ENCODE measurements around the gene HSFX4.
"Not testable (repeated sequence)": the region's sequence is repeated elsewhere in the genome, so short reads cannot be mapped to it uniquely, and the experiment has no call there.

Gene HSFX4

GRCh38 chrX:149945820-149946219 is 16.4 kb downstream of the HSFX4 start:
- 80% methylated on average over 1 of the region's 9 CpGs for WGBS (ENCODE audit: insufficient coverage)
- CTCF ChIA-PET; POLR2A ChIA-PET; H3K9me3 ChIP-seq (ENCODE audit: control extremely low read depth in 1 of 5, control insufficient read depth in 4 of 5, insufficient read depth in 2 of 5, low read depth in 1 of 5, low read length in 4 of 5); H3K4me3 ChIP-seq (ENCODE audit: control insufficient read depth in 1 of 7, extremely low read depth in 1 of 7, insufficient read depth in 4 of 7, low read depth in 2 of 7, low read length in 6 of 7); H3K27me3 ChIP-seq (replicated peaks in 2 of 5; ENCODE audit: control insufficient read depth in 4 of 5, insufficient read depth in 5 of 5, low read length in 4 of 5); H3K36me3 ChIP-seq (ENCODE audit: control insufficient read depth in 4 of 4, insufficient read depth in 4 of 4, low read length in 3 of 4); H3K4me1 ChIP-seq (ENCODE audit: control extremely low read depth in 1 of 4, control insufficient read depth in 4 of 4, insufficient read depth in 4 of 4, low read length in 3 of 4); H3K27ac ChIP-seq (ENCODE audit: insufficient read depth in 1 of 2, low read depth in 1 of 2, low read length in 2 of 2, poor library complexity in 1 of 2, severe bottlenecking in 2 of 2); DNase-seq: not testable (repeated sequence)

GRCh38 chrX:149946932-149947331 is 17.6 kb downstream of the HSFX4 start:
- H3K4me3 ChIP-seq (ENCODE audit: control insufficient read depth in 1 of 7, extremely low read depth in 1 of 7, insufficient read depth in 4 of 7, low read depth in 2 of 7, low read length in 6 of 7); POLR2A ChIA-PET; H3K4me1 ChIP-seq (ENCODE audit: control extremely low read depth in 1 of 4, control insufficient read depth in 4 of 4, insufficient read depth in 4 of 4, low read length in 3 of 4); H3K9me3 ChIP-seq (ENCODE audit: control extremely low read depth in 1 of 5, control insufficient read depth in 4 of 5, insufficient read depth in 2 of 5, low read depth in 1 of 5, low read length in 4 of 5); H3K27me3 ChIP-seq (replicated peaks in 2 of 5; ENCODE audit: control insufficient read depth in 4 of 5, insufficient read depth in 5 of 5, low read length in 4 of 5); H3K27ac ChIP-seq (ENCODE audit: insufficient read depth in 1 of 2, low read depth in 1 of 2, low read length in 2 of 2, poor library complexity in 1 of 2, severe bottlenecking in 2 of 2); H3K36me3 ChIP-seq (ENCODE audit: control insufficient read depth in 4 of 4, insufficient read depth in 4 of 4, low read length in 3 of 4); DNase-seq; CTCF ChIA-PET: not testable (repeated sequence)
- no CpG with 5 or more reads among the region's 3 CpGs for WGBS (ENCODE audit: insufficient coverage)

GRCh38 chrX:149948016-149948415 is 18.6 kb downstream of the HSFX4 start:
- Histone ChIP-seq H3K27me3 (replicated peaks in 2 of 5; ENCODE audit: control insufficient read depth in 4 of 5, insufficient read depth in 5 of 5, low read length in 4 of 5) (no peaks in the 10 kb centered on the region), H3K4me1 (ENCODE audit: control extremely low read depth in 1 of 4, control insufficient read depth in 4 of 4, insufficient read depth in 4 of 4, low read length in 3 of 4) (peaks cover 0 to 3% (median 1%) of the 10 kb centered on the region in 4 experiments), H3K27ac (ENCODE audit: insufficient read depth in 1 of 2, low read depth in 1 of 2, low read length in 2 of 2, poor library complexity in 1 of 2, severe bottlenecking in 2 of 2) (no peak overlapping the region), H3K9me3 (ENCODE audit: control extremely low read depth in 1 of 5, control insufficient read depth in 4 of 5, insufficient read depth in 2 of 5, low read depth in 1 of 5, low read length in 4 of 5) (no peaks in the 10 kb centered on the region), H3K36me3 (ENCODE audit: control insufficient read depth in 4 of 4, insufficient read depth in 4 of 4, low read length in 3 of 4) (peaks cover 0 to 2% (median under 1%) of the 10 kb centered on the region in 4 experiments), H3K4me3 (ENCODE audit: control insufficient read depth in 1 of 7, extremely low read depth in 1 of 7, insufficient read depth in 4 of 7, low read depth in 2 of 7, low read length in 6 of 7) (no peak overlapping the region)
- WGBS (ENCODE audit: insufficient coverage), result 88% methylated on average over 2 of the region's 3 CpGs
- ChIA-PET POLR2A (no interaction called here), CTCF (no interaction called here)
- DNase-seq, result no peak

GRCh38 chrX:149949743-149950436 is 20.5 kb downstream of the HSFX4 start:
- H3K4me1 ChIP-seq (ENCODE audit: control extremely low read depth in 1 of 4, control insufficient read depth in 4 of 4, insufficient read depth in 4 of 4, low read length in 3 of 4), result no peaks in the 10 kb centered on the region
- ChIA-PET CTCF (no interaction called here), POLR2A (no interaction called here)
- H3K27me3 ChIP-seq (replicated peaks in 2 of 5; ENCODE audit: control insufficient read depth in 4 of 5, insufficient read depth in 5 of 5, low read length in 4 of 5), result no peaks in the 10 kb centered on the region
- no peak for DNase-seq
- H3K4me3 ChIP-seq (ENCODE audit: control insufficient read depth in 1 of 7, extremely low read depth in 1 of 7, insufficient read depth in 4 of 7, low read depth in 2 of 7, low read length in 6 of 7), result no peak overlapping the region
- H3K27ac ChIP-seq (ENCODE audit: insufficient read depth in 1 of 2, low read depth in 1 of 2, low read length in 2 of 2, poor library complexity in 1 of 2, severe bottlenecking in 2 of 2), result no peak overlapping the region
- no peaks in the 10 kb centered on the region for H3K9me3 ChIP-seq (ENCODE audit: control extremely low read depth in 1 of 5, control insufficient read depth in 4 of 5, insufficient read depth in 2 of 5, low read depth in 1 of 5, low read length in 4 of 5)
- WGBS (ENCODE audit: insufficient coverage), result 81% methylated on average over 5 of the region's 6 CpGs
- H3K36me3 ChIP-seq (ENCODE audit: control insufficient read depth in 4 of 4, insufficient read depth in 4 of 4, low read length in 3 of 4), result peaks cover 0 to 3% (median under 1%) of the 10 kb centered on the region in 4 experiments

GRCh38 chrX:149950681-149951080 is 21.3 kb downstream of the HSFX4 start:
- Histone ChIP-seq H3K4me3 (ENCODE audit: control insufficient read depth in 1 of 7, extremely low read depth in 1 of 7, insufficient read depth in 4 of 7, low read depth in 2 of 7, low read length in 6 of 7) (no peak overlapping the region), H3K27me3 (replicated peaks in 2 of 5; ENCODE audit: control insufficient read depth in 4 of 5, insufficient read depth in 5 of 5, low read length in 4 of 5) (no peaks in the 10 kb centered on the region), H3K36me3 (ENCODE audit: control insufficient read depth in 4 of 4, insufficient read depth in 4 of 4, low read length in 3 of 4) (peaks cover 0 to 3% (median under 1%) of the 10 kb centered on the region in 4 experiments), H3K4me1 (ENCODE audit: control extremely low read depth in 1 of 4, control insufficient read depth in 4 of 4, insufficient read depth in 4 of 4, low read length in 3 of 4) (no peaks in the 10 kb centered on the region), H3K27ac (ENCODE audit: insufficient read depth in 1 of 2, low read depth in 1 of 2, low read length in 2 of 2, poor library complexity in 1 of 2, severe bottlenecking in 2 of 2) (no peak overlapping the region), H3K9me3 (ENCODE audit: control extremely low read depth in 1 of 5, control insufficient read depth in 4 of 5, insufficient read depth in 2 of 5, low read depth in 1 of 5, low read length in 4 of 5) (no peaks in the 10 kb centered on the region)
- WGBS (ENCODE audit: insufficient coverage), result 0% methylated on average over 1 of the region's 1 CpG
- ChIA-PET POLR2A (no interaction called here), CTCF (no interaction called here)
- peak; percentile 36 to 56 (median 43) for DNase-seq

GRCh38 chrX:149961572-149961971 is 32.2 kb downstream of the HSFX4 start:
- DNase-seq, result no peak
- H3K4me1 ChIP-seq (ENCODE audit: control extremely low read depth in 1 of 4, control insufficient read depth in 4 of 4, insufficient read depth in 4 of 4, low read length in 3 of 4), result no peaks in the 10 kb centered on the region
- H3K27me3 ChIP-seq (replicated peaks in 2 of 5; ENCODE audit: control insufficient read depth in 4 of 5, insufficient read depth in 5 of 5, low read length in 4 of 5), result no peaks in the 10 kb centered on the region
- no peaks in the 10 kb centered on the region for H3K9me3 ChIP-seq (ENCODE audit: control extremely low read depth in 1 of 5, control insufficient read depth in 4 of 5, insufficient read depth in 2 of 5, low read depth in 1 of 5, low read length in 4 of 5)
- ChIA-PET CTCF (interaction anchor here (0.7 to 1.5 kb wide), 4 partner anchors 401 to 753 kb away, joined by 3 to 9 read pairs (median 3); no protein-coding TSS in a partner anchor), POLR2A (interaction anchor here (0.6 kb wide), 1 partner anchor 403 kb away, joined by 3 read pairs; no protein-coding TSS in a partner anchor)
- WGBS (ENCODE audit: insufficient coverage), result 100% methylated on average over 2 of the region's 2 CpGs
- no peaks in the 10 kb centered on the region for H3K36me3 ChIP-seq (ENCODE audit: control insufficient read depth in 4 of 4, insufficient read depth in 4 of 4, low read length in 3 of 4)
- no peak overlapping the region for H3K27ac ChIP-seq (ENCODE audit: insufficient read depth in 1 of 2, low read depth in 1 of 2, low read length in 2 of 2, poor library complexity in 1 of 2, severe bottlenecking in 2 of 2)
- H3K4me3 ChIP-seq (ENCODE audit: control insufficient read depth in 1 of 7, extremely low read depth in 1 of 7, insufficient read depth in 4 of 7, low read depth in 2 of 7, low read length in 6 of 7), result no peak overlapping the region

GRCh38 chrX:149962010-149962409 is 32.6 kb downstream of the HSFX4 start:
- ChIA-PET POLR2A (interaction anchor here (0.6 kb wide), 1 partner anchor 402 kb away, joined by 3 read pairs; no protein-coding TSS in a partner anchor), CTCF (interaction anchor here (0.7 to 1.5 kb wide), 5 partner anchors 392 to 753 kb away, joined by 3 to 9 read pairs (median 3); no protein-coding TSS in a partner anchor)
- Histone ChIP-seq H3K27me3 (replicated peaks in 2 of 5; ENCODE audit: control insufficient read depth in 4 of 5, insufficient read depth in 5 of 5, low read length in 4 of 5) (no peaks in the 10 kb centered on the region), H3K27ac (ENCODE audit: insufficient read depth in 1 of 2, low read depth in 1 of 2, low read length in 2 of 2, poor library complexity in 1 of 2, severe bottlenecking in 2 of 2) (no peak overlapping the region), H3K9me3 (ENCODE audit: control extremely low read depth in 1 of 5, control insufficient read depth in 4 of 5, insufficient read depth in 2 of 5, low read depth in 1 of 5, low read length in 4 of 5) (no peaks in the 10 kb centered on the region), H3K4me3 (ENCODE audit: control insufficient read depth in 1 of 7, extremely low read depth in 1 of 7, insufficient read depth in 4 of 7, low read depth in 2 of 7, low read length in 6 of 7) (no peak overlapping the region), H3K36me3 (ENCODE audit: control insufficient read depth in 4 of 4, insufficient read depth in 4 of 4, low read length in 3 of 4) (no peaks in the 10 kb centered on the region), H3K4me1 (ENCODE audit: control extremely low read depth in 1 of 4, control insufficient read depth in 4 of 4, insufficient read depth in 4 of 4, low read length in 3 of 4) (no peaks in the 10 kb centered on the region)
- DNase-seq, result no peak

Measured in common myeloid progenitor, CD34-positive (primary cell).